Muscle of arm (tissue), 12 donors: ENCODE results near the gene ANKHD1. TPM values are rescaled to one million over a fixed set of nuclear protein-coding genes. Genes with fewer than 3 reads are reported as not detected.
"Not testable (repeated sequence)": the region's sequence is repeated elsewhere in the genome, so short reads cannot be mapped to it uniquely, and the experiment has no call there.

ENCODE experiments used
- DNase-seq: peaks from one replicate; pipeline ENCODE4 v3.0.0-alpha.2; 2013
- polyA plus RNA-seq, 12 donors: library from polyadenylated mRNA; unstranded; fragments of 120-200 nt; gene quantifications; one replicate each; pipeline ENCODE4 v1.2.1, GENCODE V29; 2013; ENCODE audit not compliant: insufficient read length in 12 of 12

ANKHD1 gene
- polyA plus RNA-seq, 12 donors, result 54.8 to 98.4 (median 69.7) TPM; not detected in 1

DNA sequence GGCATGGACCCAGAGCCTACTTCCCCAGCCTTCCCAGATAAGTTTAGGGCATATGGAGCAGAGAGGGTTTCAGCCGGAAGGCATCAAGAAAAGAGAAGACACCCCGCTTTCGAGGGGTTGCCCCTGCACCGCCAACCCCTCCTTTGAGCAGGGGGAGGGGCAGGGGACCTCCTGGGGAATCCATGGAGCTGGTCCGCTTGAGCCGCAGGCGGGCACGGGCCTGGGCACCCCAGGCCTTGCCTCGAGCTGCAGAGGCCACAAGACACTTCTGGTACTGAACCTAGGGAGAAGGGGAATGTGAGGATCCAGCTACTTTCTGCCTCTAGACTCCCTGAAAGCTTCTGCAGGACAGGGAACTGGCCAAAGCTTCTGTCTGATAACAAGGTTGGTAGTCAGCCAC lies 156.9 kb downstream of the ANKHD1 start:
- DNase-seq, result no peak

DNA sequence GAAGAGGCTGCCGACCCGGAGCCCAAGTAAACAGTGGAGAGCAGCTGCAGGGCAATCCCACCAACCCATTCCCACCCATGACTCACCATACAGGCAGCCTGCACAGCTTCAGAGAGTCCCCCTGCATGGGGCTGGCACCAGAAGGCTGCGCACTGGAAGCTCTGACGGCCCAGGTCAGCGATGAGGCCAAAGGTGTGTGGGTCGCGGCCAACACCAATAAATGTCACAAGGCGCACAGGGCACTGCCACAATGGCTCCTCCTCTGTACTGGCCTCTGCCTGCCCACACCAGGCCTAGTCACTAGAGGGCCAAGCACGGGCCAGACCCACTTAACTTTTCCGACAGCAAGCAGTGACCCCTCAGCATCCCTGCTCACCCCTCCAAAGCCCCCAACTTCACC lies 158.6 kb downstream of the ANKHD1 start:
- DNase-seq, result no peak

DNA sequence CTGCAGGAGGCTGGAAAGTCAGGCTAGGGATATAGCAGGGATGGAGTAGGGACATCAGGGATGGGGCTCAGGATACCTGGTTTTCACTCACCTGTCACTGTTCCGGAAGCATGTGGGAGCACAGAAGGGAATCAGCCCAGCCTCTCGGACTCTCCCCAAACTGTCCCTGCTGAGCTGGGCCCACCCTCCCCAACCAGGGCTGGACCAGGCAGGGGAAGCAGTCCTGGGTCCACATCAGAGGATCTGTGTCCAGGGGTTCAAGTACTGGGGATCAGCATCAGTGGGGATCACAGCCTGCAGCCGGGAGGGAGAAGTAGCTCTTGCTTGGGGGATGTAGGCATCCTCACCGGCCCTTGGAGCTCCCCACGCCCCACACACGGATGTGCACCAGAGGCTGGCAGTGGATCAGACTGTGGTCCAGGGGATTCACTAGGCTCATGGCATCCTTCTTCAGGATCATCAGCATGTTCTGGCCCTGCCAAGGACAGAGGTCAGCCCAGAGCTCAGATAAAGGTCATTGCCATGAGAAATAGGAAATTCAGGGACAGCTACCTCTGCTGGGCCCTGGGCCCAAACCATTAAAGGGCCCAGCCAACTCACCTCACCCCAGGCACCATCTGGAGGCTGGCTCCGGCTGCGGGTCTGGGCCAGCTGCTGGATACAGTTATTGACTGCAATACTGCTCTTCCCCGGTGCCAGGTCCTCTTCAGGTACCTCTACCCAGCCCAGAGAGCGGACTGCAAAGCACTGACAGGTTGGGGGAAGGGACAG lies 160.3 kb downstream of the ANKHD1 start:
- DNase-seq, result no peak

DNA sequence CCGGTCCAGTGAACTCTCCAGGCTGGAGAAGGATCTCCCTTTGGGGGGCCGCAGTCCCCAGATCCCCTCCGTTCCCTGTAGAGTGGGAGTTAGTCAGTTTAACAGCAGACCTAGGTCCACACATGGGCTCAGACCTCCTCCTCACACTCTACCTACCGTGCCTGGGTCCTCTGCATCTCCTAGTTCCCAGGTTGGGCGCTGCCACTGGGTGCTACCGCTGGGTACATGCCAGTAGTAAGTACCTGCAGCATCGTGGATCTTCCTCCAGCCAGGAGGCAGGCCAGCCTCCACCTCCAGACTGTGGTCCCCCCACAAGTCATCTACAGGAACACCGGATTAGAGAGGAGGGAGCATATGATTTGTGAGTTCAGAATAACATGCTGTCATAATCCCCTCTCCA lies 162.0 kb downstream of the ANKHD1 start:
- DNase-seq, result no peak

DNA sequence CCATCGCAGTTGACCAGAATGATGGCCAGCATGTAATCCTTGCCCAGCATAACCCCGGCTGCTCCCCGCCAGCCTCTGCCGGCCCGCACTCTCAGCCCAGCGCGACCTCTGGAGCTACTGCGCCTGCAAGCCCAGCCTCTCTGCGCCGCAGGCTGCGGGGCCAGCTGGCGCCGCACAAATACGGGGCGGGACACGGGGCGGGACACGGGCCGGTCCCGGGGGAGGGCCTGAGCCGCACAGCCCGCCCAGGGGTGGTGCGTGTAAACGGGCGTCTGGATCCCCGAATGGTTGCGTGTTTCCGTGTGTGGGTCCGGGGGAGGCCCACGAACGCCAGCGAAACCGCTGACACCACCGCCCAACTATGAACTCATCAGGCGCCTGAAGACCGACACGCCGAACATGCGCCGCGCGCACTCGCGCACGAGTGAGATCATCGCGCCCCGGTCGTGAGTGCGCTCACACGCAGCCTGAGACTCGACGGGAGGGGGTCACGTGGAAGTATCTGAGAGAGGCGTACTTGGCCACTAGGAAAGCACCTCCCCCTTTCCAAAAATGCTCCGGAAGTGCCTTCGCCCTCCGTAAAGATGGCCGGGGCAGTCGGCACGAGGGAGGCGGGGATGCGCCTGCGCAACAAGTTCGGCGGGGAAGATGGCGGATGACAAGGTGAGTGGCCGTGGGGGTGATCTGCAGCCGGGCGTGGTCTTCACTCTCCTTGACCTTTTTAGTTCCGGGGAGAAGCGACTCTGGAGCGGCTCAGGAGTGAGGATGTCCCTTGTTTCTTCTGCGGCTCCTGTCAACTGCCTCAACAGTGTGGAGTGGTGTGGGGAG lies 162.8 kb downstream of the ANKHD1 start, which contains the start of the genes APBB3 and SLC35A4:
APBB3 (minus strand) TSS at position 403 of the 828 bp plus-strand sequence; CDS start at position 50, 353 bp downstream.
SLC35A4 (plus strand) TSS at position 633 of the 828 bp plus-strand sequence. CDS start 2,342 bp downstream, outside the sequence.
- peak; percentile 98 for DNase-seq

DNA sequence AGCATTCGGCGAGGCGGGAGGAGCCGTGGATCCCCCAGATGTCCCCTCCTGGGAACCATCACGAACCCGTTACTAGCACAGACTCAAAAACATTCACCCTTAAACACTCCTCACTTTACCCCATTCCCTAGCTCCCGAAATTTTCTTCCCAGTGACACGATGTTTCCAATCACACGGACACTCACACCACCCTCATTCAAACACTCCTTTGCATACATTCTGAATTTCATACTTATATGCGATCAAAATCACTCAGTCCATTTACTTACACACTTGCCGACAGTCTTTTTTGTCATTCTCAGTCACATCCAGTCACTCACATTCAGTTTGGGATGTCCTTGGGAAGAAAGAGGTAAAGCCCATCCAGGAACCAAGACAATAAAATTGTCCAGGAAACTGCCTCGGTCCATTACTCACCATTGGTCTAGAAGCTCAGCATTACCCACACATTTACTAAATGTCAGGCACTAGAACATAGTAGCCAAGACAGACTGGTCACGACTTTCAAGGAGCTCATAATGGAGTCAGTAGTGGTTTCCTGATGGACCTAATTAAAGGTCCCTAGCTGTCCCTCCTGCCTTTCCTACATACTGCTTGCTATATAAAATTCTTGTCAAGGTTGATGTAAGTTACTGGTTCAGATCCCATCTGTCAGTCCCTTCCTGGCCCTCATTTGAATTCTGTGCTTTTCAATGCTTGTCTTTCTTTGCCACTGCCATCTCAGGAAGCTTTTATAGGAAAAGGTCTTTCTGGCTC lies 163.6 kb downstream of the ANKHD1 start:
- DNase-seq, result no peak

DNA sequence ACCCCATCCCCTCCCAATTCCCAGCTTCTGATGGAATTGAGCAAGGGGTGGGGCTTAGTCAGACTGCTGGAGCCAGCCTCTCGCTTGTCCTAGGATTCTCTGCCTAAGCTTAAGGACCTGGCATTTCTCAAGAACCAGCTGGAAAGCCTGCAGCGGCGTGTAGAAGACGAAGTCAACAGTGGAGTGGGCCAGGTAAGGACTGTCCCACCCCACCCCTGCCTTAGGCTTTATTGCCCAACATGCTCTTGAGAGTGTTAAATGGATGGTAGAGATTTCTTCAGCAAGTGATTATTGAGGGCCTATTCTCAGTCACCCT lies 164.1 kb downstream of the ANKHD1 start:
- no peak for DNase-seq

DNA sequence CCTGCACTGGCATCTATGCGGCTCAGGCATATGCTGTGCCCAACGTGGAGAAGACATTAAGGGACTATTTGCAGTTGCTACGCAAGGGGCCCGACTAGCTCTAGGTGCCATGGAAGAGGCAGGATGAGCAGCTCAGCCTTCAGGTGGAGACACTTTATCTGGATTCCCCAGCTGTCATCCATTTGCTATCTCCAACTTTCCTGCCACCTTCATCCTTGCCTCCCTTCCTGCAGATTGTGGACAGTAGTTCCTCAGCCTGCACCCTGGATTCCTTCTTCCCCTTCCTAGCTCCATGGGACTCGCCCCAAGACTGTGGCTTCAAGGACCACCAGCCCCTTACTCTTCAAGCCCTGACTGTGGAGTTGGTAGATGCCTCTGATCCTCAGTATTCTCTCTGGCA lies 165.0 kb downstream of the ANKHD1 start:
- no peak for DNase-seq

DNA sequence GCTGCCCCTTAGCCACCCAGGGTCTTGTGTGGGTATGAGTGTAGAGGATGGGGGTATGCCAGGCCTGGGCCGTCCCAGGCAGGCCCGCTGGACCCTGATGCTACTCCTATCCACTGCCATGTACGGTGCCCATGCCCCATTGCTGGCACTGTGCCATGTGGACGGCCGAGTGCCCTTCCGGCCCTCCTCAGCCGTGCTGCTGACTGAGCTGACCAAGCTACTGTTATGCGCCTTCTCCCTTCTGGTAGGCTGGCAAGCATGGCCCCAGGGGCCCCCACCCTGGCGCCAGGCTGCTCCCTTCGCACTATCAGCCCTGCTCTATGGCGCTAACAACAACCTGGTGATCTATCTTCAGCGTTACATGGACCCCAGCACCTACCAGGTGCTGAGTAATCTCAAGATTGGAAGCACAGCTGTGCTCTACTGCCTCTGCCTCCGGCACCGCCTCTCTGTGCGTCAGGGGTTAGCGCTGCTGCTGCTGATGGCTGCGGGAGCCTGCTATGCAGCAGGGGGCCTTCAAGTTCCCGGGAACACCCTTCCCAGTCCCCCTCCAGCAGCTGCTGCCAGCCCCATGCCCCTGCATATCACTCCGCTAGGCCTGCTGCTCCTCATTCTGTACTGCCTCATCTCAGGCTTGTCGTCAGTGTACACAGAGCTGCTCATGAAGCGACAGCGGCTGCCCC lies 165.6 kb downstream of the ANKHD1 start:
- DNase-seq, result no peak

DNA sequence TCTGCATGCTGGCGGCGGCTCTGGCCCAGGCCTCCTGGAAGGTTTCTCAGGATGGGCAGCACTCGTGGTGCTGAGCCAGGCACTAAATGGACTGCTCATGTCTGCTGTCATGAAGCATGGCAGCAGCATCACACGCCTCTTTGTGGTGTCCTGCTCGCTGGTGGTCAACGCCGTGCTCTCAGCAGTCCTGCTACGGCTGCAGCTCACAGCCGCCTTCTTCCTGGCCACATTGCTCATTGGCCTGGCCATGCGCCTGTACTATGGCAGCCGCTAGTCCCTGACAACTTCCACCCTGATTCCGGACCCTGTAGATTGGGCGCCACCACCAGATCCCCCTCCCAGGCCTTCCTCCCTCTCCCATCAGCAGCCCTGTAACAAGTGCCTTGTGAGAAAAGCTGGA lies 166.2 kb downstream of the ANKHD1 start:
- no peak for DNase-seq

DNA sequence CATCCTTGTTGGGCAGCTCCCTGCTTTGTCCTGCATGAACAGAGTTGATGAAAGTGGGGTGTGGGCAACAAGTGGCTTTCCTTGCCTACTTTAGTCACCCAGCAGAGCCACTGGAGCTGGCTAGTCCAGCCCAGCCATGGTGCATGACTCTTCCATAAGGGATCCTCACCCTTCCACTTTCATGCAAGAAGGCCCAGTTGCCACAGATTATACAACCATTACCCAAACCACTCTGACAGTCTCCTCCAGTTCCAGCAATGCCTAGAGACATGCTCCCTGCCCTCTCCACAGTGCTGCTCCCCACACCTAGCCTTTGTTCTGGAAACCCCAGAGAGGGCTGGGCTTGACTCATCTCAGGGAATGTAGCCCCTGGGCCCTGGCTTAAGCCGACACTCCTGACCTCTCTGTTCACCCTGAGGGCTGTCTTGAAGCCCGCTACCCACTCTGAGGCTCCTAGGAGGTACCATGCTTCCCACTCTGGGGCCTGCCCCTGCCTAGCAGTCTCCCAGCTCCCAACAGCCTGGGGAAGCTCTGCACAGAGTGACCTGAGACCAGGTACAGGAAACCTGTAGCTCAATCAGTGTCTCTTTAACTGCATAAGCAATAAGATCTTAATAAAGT lies 166.9 kb downstream of the ANKHD1 start:
- no peak for DNase-seq

DNA sequence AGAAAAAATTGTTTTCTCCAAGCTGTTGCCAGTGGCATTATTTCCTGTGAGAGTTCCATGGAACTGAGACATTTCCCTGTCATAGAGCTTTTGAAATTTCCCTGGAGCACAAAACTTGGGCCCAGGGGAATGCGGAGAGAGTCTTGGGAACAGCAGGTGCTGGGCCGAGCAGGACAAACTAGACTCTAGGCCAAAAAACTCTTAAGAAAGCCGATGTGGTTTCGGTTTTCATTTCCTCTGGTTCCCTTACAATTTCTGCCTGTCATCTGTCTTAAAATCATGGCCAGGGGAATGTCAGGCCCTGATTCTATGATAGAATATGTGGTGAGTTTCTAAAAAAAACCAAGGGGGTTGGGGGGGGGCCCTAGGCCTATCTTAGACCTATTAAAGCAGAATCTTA lies 167.6 kb downstream of the ANKHD1 start:
- DNase-seq, result no peak

DNA sequence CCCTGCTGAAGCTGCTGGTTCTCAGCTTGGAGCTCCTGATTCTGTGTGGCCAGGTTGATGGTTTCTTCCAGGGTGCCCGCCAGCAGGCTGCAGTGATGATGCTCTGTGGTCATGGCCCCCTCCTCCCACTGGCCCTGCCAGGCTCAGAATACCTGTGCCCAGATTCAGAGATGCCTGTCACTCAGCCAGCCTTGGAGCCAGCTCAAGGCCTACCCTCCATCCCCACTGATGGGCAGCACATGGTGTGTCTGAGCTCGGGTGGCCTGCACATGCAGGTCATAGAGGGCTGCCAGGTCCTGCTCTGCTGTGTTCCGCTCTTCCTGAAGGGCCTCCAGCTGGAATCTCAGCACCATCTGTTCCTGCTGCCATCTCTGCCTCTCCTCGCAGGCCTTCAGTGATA lies 168.4 kb downstream of the ANKHD1 start:
- DNase-seq, result no peak

DNA sequence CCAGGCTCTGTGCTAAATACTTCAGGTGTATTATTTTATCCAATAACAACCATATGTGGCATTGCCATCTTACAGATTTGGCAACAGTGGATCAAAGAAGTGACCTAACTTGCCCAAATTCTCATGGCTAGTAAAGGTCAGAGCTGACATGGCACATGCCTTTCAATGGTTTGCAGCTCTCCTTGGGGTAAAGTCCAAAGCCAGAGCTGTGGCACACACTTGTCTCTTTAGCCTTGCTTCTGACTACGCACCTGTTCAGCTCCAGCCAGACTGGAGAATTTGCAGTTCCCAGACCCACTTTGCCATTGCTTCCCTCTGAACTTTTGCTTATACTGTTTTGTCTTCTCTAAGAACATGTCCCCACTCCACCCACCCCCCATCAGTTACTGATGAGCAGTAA lies 168.9 kb downstream of the ANKHD1 start:
- DNase-seq, result no peak

DNA sequence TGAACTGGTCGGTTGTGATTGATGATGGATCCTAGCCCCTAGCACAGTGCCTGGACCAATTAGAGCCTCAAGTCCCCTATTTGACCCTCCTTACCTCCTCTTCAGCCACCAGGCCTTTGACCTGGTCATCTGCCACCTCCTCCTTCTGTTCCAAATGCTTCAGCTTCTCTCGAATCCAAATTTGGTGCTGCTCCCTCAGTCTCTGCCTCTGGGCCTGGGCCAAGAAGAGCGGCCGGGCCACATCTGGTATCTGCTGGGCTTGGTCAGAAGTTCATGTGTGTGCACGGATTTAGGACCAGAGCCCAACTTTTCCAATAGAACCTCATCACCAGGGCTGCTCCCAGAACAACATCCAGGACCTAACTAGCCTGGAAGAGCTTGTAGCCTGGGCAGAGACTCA lies 169.5 kb downstream of the ANKHD1 start:
- no peak for DNase-seq

DNA sequence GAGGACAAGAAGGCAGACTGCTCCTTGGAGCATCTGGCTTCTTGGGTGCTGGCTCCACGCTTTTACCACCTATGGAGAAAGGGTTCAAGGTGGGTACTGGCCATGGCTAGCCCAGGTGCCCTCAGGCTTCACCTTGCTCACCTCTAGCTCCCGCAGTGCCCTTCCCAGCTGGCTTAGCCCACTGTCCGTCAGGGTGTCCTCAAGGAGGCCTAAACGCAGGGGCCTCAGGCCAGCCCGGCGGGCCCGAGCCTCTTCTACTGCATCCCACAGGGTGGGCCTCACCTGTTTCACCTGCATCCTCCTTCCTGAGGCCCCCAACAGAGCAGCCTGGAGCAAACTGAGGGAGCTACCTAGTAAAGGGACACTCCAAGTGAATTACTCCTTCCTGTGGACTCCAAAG lies 172.1 kb downstream of the ANKHD1 start:
- no peak for DNase-seq

DNA sequence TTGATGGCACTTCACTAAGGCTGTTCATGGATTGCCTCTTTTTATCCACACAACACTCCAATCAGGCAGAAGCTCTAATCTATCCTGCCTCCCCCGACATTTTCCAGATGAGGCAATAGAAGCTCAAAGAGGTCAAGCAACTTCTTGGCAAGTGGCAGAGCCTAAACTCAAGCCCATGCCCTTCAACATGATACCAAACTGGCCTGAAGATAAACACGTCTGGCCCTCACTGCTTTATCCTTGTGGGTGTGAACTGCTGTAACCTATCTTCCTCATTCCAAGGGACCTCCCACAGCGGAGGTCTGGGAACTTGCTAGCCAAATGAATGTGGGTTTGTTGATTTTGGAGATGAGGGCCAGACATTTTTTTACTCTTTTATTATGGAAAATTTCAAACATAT lies 172.5 kb downstream of the ANKHD1 start:
- no peak for DNase-seq

DNA sequence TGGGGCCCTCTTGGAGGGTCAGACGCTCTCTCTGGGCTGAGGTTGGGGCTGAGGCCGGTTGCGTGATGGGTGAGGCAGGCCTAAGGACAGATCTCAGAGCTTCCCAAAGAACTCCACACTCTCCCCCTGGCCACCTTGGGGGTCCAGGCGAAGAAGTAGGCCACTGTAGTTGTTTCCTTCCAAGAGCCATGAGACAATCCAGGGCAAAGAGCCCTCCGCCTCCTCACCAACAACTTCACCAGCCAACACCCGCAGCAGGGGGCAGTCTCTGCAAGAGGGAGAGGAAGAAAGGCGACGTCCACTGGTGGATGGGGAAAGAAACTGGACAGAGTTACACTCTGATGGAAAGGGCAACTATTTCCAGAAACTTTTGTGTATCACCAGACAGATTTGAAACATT lies 173.7 kb downstream of the ANKHD1 start:
- DNase-seq, result no peak

DNA sequence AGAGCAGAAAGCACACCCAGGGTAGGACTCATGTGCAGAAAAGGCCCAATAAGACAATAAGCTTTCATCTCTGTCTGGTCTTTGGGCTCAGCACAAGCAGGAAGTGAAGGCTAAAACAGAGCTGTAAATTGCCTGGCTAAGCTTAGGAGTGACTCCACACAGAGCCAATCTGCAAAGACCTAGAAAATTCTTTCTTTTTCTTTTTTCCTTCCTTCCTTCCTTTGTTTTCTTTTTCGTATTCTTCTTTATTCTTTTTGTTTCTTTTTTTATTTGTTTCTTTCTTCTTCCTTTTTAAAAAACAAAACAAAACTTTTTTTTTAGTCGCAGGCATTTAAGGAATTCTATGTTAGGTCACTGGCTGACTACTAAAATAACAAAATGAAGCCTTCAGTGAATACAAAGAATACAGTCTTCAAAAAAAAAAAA lies 175.2 kb downstream of the ANKHD1 start:
- no peak for DNase-seq

DNA sequence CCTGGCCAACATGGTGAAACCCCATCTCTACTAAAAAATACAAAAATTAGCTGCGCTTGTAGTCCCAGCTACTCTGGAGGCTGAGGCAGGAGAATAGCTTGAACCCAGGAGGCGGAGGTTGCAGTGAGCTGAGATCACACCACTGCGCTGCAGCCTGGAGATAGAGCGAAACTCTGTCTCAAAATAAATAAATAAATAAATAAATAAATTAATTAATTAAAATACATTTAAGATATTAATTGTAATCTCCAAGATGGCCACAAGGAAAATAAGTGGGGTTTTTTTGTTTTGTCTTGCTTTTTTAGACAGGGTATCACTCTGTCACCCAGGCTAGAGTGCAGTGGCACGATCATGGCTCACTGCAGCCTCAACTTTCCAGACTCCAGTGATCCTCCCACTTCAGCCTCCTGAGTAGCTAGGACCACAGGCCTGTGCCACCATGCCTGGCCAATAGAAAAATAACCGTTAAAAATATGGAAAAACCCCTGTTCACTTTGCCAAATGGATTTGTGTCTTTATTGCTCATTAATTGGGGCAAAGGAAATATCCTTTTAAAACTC lies 177.6 kb downstream of the ANKHD1 start:
- not testable (repeated sequence) for DNase-seq

DNA sequence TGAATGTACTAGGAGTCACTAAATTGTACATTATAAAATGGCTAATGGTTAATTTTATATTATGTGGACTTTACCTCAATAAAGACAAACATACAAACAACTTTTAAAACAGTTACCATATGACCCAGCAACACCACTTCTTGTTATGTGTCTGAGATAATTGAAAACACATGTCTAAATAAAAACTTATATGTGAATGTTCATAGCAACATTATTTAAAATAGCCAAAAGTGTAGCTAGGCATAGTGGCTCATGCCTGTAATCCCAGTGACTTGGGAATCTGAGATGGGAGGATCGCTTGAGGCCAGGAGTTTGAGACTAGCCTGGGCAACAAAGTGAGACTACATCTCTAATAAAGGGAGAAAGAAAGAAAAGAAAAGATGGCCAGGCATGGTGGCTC lies 185.9 kb downstream of the ANKHD1 start:
- DNase-seq, result no peak
